Astrocyte of the spinal cord (primary cell): ENCODE data around the gene CPVL.
A peak's percentile ranks its signal among the peaks of the same experiment; 100 is the strongest.

Source experiments
- DNase-seq: peaks from one replicate; pipeline ENCODE4 v3.0.0; 2011; ENCODE audit warnings: low read depth, low spot score
- H3K4me3 ChIP-seq: 2 replicates; pipeline ENCODE4 v1.5.1; 2011; ENCODE audit warnings: low read depth, mild to moderate bottlenecking, low read length, moderate library complexity
- in situ Hi-C: cut with HindIII; loops from 2 replicates; pipeline ENCODE4 v1.10.0; 2017; ENCODE audit warnings: low sequenced_read_pairs
- TF ChIP-seq, protein P1 (sequence below): IDR thresholded peaks from 2 replicates; pipeline ENCODE4 v1.5.1; 2012; ENCODE audit warnings: low read depth, mild to moderate bottlenecking, low read length, inconsistent platforms

The CPVL gene

DNA sequence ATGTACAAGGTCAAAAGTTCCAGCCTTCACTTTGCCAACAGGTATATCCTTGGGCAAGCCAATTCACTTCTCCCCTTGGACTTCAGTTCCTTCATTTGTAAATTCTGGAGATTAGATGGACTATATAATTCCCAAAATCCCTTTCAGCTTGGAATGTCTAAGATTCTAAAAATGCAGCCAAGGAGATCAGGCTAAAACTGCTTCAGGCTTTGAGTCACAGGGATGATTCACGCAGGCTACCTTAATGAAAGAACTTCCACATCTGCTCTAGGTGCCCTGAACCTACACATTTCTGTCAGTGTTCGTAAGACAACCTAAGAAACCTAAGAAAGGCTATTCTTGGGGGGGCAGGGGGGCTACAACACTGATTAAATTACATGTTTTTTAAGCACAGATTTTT lies 7.1 kb downstream of the CPVL start:
- TF ChIP-seq, protein P1, sequence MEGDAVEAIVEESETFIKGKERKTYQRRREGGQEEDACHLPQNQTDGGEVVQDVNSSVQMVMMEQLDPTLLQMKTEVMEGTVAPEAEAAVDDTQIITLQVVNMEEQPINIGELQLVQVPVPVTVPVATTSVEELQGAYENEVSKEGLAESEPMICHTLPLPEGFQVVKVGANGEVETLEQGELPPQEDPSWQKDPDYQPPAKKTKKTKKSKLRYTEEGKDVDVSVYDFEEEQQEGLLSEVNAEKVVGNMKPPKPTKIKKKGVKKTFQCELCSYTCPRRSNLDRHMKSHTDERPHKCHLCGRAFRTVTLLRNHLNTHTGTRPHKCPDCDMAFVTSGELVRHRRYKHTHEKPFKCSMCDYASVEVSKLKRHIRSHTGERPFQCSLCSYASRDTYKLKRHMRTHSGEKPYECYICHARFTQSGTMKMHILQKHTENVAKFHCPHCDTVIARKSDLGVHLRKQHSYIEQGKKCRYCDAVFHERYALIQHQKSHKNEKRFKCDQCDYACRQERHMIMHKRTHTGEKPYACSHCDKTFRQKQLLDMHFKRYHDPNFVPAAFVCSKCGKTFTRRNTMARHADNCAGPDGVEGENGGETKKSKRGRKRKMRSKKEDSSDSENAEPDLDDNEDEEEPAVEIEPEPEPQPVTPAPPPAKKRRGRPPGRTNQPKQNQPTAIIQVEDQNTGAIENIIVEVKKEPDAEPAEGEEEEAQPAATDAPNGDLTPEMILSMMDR: no peak
- peak; percentile 20 for DNase-seq
- H3K4me3 ChIP-seq: no peak overlapping the region
- in situ Hi-C loops: no loop called here

DNA sequence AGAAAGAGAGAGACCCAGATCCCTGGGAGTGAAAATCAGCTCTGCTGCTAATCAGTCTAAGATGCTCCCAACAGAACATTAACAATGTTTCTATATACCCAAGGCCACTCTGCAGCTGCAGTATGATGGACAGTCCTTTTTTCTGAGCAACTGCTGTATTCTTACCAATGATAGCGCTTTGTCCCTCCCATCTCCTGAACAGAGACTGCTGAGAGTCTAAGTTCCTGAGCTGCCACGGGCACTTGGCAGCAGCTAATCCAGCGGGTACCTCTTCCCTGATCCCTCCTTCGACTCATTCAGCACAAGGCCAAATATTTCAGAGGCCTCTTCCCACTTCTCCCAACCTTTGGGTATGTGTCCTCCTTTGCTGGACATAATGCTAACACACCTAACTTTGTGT lies 7.7 kb downstream of the CPVL start:
- no peak overlapping the region for H3K4me3 ChIP-seq
- DNase-seq: no peak
- TF ChIP-seq, protein P1: no peak
- in situ Hi-C loops: no loop called here

GRCh38 chr7:29135846-29136245 lies 10.5 kb downstream of the CPVL start:
- no peak overlapping the region for H3K4me3 ChIP-seq
- TF ChIP-seq, protein P1: no peak
- DNase-seq: no peak
- in situ Hi-C loops: no loop called here

DNA sequence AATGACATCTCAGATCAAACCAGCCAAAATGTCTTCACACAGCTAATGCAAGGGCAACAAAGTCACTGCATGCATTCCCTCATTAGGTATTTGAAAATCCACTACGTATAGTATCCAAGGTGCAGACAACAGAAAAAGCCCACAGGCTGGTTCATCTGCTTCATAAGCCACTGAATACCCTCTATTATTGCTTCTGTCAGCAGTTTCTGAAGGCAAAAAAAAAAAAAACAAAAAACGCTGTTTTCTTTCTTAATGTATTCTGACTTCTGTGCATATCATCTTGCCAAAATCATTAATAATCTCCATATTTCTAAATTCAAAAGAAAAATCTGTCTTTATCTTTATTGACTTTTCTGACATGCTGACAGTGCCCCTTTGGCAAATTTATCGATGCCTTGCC lies 13.4 kb downstream of the CPVL start:
- in situ Hi-C loops: no loop called here
- DNase-seq: no peak
- H3K4me3 ChIP-seq: no peak overlapping the region
- TF ChIP-seq, protein P1: no peak

GRCh38 chr7:29131678-29132077 lies 14.7 kb downstream of the CPVL start:
- TF ChIP-seq, protein P1: no peak
- H3K4me3 ChIP-seq: no peak overlapping the region
- in situ Hi-C loops: no loop called here
- no peak for DNase-seq

- no peak overlapping the region for H3K4me3 ChIP-seq
- TF ChIP-seq, protein P1: no peak
- in situ Hi-C loops: no loop called here
- DNase-seq: no peak
These were observed 16.2 kb downstream of the CPVL start for GRCh38 chr7:29130096-29130495.

- TF ChIP-seq, protein P1: no peak
- no peak for DNase-seq
- in situ Hi-C loops: no loop called here
- H3K4me3 ChIP-seq: no peak overlapping the region
These were observed 18.8 kb downstream of the CPVL start for GRCh38 chr7:29127527-29127926.
